ENCODE data around the gene TMEM135. TPM values are rescaled to one million over a fixed set of nuclear protein-coding genes. Genes with fewer than 3 reads are reported as not detected.

Gene TMEM135
- total RNA-seq, 4 donors from 2014 or later, result 13.1 to 123 (median 19.1) TPM

DNA sequence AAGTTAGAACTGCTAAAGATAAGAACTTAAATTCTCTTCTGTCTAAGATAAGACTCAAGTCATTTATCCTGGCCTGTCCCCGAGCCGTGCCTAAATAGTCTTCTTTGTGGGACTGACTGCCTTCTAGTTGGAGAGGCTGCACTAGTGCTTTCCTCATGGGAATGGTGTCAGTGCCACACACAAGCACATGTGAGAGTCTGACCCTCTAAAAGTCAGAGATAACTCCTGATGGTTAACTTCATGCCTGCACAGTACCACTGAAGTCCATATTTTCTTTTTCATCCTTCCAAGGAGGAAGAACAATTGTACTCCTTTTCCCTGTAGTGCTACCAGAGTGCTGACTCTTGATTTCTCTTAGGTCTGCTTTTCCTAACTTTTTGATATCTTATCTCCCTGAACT, 309.7 kb downstream of the TMEM135 start:
- in situ Hi-C loops (cut with MboI; ENCODE audit: low pct_ligation_motif_present in 1 of 4, low pct_unique_long_range_greater_than_20kb in 1 of 4, low sequenced_read_pairs in 3 of 4), result no loop called here
- intact Hi-C loops (cut with DNase I; ENCODE audit: low total_unique reads), result no loop called here
- TF ChIP-seq, protein P1, sequence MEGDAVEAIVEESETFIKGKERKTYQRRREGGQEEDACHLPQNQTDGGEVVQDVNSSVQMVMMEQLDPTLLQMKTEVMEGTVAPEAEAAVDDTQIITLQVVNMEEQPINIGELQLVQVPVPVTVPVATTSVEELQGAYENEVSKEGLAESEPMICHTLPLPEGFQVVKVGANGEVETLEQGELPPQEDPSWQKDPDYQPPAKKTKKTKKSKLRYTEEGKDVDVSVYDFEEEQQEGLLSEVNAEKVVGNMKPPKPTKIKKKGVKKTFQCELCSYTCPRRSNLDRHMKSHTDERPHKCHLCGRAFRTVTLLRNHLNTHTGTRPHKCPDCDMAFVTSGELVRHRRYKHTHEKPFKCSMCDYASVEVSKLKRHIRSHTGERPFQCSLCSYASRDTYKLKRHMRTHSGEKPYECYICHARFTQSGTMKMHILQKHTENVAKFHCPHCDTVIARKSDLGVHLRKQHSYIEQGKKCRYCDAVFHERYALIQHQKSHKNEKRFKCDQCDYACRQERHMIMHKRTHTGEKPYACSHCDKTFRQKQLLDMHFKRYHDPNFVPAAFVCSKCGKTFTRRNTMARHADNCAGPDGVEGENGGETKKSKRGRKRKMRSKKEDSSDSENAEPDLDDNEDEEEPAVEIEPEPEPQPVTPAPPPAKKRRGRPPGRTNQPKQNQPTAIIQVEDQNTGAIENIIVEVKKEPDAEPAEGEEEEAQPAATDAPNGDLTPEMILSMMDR (IDR thresholded peaks at IDR 0.05), result no peak
- TF ChIP-seq POLR2A (IDR thresholded peaks at IDR 0.05), result no peak
- TF ChIP-seq EP300 (IDR thresholded peaks at IDR 0.05; ENCODE audit: low read depth), result no peak
- TF ChIP-seq POLR2AphosphoS5 (IDR thresholded peaks at IDR 0.05), result no peak
- H3K4me3 ChIP-seq, result no peak overlapping the region
- no peaks in the 10 kb centered on the region for H3K36me3 ChIP-seq
- H3K27ac ChIP-seq, result no peak overlapping the region
- no peaks in the 10 kb centered on the region for H3K27me3 ChIP-seq
- DNase-seq, result no peak
- 73 to 85% methylated on average over 2 of the region's 2 CpGs for WGBS, 2 donors (ENCODE audit: low coverage in 1 of 2)
- no peaks in the 10 kb centered on the region for H3K9me3 ChIP-seq
- H3K4me1 ChIP-seq, result peaks cover 0 to 10% (median 7%) of the 10 kb centered on the region in 4 donors

- TF ChIP-seq EP300 (IDR thresholded peaks at IDR 0.05; ENCODE audit: low read depth), result no peak
- no peak for TF ChIP-seq POLR2AphosphoS5 (IDR thresholded peaks at IDR 0.05)
- no peak for TF ChIP-seq POLR2A (IDR thresholded peaks at IDR 0.05)
- TF ChIP-seq, protein P1 (IDR thresholded peaks at IDR 0.05), result no peak
- H3K27ac ChIP-seq, result no peak overlapping the region
- no peaks in the 10 kb centered on the region for H3K27me3 ChIP-seq
- H3K9me3 ChIP-seq, result no peaks in the 10 kb centered on the region
- in situ Hi-C loops (cut with MboI; ENCODE audit: low pct_ligation_motif_present in 1 of 4, low pct_unique_long_range_greater_than_20kb in 1 of 4, low sequenced_read_pairs in 3 of 4), result no loop called here
- no peak for DNase-seq
- H3K36me3 ChIP-seq, result no peaks in the 10 kb centered on the region
- intact Hi-C loops (cut with DNase I; ENCODE audit: low total_unique reads), result no loop called here
- peaks cover 0 to 14% (median 7%) of the 10 kb centered on the region in 4 donors for H3K4me1 ChIP-seq
- no peak overlapping the region for H3K4me3 ChIP-seq
These were observed 310.1 kb downstream of the TMEM135 start for GRCh38 chr11:87347854-87348253.

- Histone ChIP-seq H3K27ac (no peak overlapping the region), H3K4me1 (peaks cover 0 to 26% (median 9%) of the 10 kb centered on the region in 4 donors), H3K36me3 (no peaks in the 10 kb centered on the region), H3K9me3 (no peaks in the 10 kb centered on the region), H3K27me3 (no peaks in the 10 kb centered on the region), H3K4me3 (no peak overlapping the region)
- no peak for DNase-seq
- WGBS, 2 donors (ENCODE audit: low coverage in 1 of 2), result 47 to 52% methylated on average over 2 of the region's 2 CpGs
- TF ChIP-seq POLR2AphosphoS5 (IDR thresholded peaks at IDR 0.05) (no peak), EP300 (IDR thresholded peaks at IDR 0.05; ENCODE audit: low read depth) (no peak), POLR2A (IDR thresholded peaks at IDR 0.05) (no peak)
- intact Hi-C loops (cut with DNase I; ENCODE audit: low total_unique reads), result loop anchor here (5.0 kb wide), 1 partner anchor 71 kb away; no protein-coding TSS in a partner anchor
- in situ Hi-C loops (cut with MboI; ENCODE audit: low pct_ligation_motif_present in 1 of 4, low pct_unique_long_range_greater_than_20kb in 1 of 4, low sequenced_read_pairs in 3 of 4), result loop anchor here (5.0 to 25.0 kb wide), 3 partner anchors 71 to 1211 kb away; no protein-coding TSS in a partner anchor
These were observed 313.9 kb downstream of the TMEM135 start for GRCh38 chr11:87351676-87352075.

- 0 to 25% methylated on average over 4 to 25 of the region's 26 CpGs for WGBS, 2 donors (ENCODE audit: low coverage in 1 of 2)
- Histone ChIP-seq H3K4me3 (no peak overlapping the region), H3K9me3 (no peaks in the 10 kb centered on the region), H3K27ac (no peak overlapping the region), H3K27me3 (no peaks in the 10 kb centered on the region), H3K4me1 (peaks cover 0 to 22% (median 3%) of the 10 kb centered on the region in 4 donors), H3K36me3 (no peaks in the 10 kb centered on the region)
- no peak for TF ChIP-seq EP300 (IDR thresholded peaks at IDR 0.05; ENCODE audit: low read depth)
- TF ChIP-seq, protein P1 (IDR thresholded peaks at IDR 0.05), result peak; percentile 97 to 100 (median 99)
- TF ChIP-seq POLR2AphosphoS5 (IDR thresholded peaks at IDR 0.05), result no peak
- no peak for TF ChIP-seq POLR2A (IDR thresholded peaks at IDR 0.05)
- in situ Hi-C loops (cut with MboI; ENCODE audit: low pct_ligation_motif_present in 1 of 4, low pct_unique_long_range_greater_than_20kb in 1 of 4, low sequenced_read_pairs in 3 of 4), result loop anchor here (5.0 to 25.0 kb wide), 3 partner anchors 69 to 1209 kb away; no protein-coding TSS in a partner anchor
- peak; percentile 89 for DNase-seq
- intact Hi-C loops (cut with DNase I; ENCODE audit: low total_unique reads), result loop anchor here (5.0 kb wide), 1 partner anchor 69 kb away; no protein-coding TSS in a partner anchor
These were observed 315.3 kb downstream of the TMEM135 start for GRCh38 chr11:87352759-87353707.

Measured in transverse colon (tissue), 4 donors.